Measurements from ENCODE around the gene YIF1B.

Gene YIF1B

DNA sequence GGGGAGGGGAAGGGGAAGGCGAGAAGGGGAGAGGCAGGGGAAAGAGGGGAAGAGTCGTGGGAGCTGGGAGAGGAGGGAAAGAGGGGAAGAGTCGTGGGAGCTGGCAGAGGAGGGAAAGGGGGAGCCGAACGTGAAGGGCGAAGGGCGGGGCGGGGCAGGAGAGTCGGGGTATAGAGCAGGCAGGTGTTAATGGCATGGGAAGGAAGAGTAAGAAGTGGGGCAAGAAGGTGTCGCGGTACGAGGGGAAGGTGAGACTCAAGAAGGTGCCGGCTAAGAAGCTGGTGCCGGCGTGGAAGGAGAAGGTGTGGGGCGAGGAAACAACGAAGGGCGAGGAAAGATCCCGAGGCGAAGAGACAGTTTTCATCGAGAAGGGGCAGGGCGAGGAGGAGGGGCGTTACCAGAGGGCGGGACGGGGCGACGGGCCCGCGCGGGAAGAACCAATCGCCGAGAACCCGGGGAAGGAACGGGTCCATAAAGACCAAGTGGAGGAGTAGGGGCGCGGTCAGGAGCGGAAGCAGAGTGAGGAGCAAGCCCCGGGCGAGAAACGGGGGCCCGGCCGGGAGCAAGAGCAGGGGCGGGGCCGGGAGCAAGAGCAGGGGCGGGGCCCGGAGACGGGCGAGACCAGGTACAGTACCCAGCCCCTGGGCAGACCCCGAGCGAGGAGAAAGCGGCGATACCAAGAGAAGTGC lies 20.3 kb upstream of the YIF1B start:
- DNase-seq (peak; percentile 96), ATAC-seq (peak; percentile 81)

DNA sequence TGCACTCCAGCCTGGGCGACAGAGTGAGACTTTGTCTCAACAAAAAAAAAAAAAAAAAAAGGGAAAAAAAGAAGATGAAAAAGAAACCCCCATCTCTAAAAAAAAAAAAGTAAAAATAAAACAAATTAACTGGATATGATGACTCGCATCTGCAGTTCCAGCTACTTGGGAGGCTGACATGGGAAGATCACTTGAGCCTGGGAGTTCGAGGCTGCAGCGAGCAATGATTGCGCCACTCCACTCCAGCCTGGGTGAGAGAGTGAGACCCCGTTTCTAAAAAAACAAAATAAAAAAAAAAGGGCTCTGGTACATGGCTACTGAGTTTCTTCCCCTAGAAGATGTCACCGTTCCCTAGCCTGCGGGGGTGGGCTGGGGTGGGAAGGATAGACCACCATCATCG lies 17.5 kb upstream of the YIF1B start:
- DNase-seq (no peak), ATAC-seq (no peak)

DNA sequence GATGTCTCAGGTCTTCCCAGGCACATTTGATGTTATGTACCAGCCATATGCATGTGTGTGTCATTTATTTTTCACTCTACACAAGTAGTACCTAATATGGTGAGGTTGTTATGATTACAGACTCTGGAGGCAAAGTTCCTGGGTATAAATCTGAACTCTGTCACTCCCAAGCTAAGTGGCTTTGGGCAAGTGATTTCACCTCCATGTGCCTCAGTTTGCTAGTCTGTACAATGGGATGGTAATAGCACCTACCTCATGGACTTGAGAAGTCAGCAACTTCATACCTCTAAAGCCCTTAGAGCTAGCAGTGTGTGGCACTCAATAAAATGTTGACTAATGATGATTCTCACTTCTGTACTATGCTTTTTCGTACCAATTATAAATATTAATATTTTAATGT lies 16.0 kb upstream of the YIF1B start:
- ATAC-seq (no peak), DNase-seq (no peak)

DNA sequence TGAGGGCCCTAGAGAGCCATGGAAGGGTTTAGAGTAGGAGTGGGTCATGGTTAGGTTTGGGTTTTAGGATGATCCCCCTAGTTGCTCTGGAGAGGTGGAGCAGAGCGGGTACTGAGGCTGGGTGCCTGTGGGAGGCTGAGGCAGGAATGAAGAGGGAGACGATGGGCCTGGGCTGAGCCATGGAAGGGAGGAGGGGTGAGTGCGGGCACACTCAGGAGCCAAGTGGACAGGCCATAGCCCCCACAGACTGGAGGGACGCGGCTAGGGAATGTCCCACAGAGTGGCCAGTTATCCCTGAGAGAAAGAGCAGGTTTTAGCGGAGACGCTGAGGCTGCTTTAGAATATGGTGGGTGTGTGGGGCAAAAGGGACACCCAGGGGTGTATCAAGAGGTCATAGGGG lies 13.9 kb upstream of the YIF1B start:
- no peak for DNase-seq

DNA sequence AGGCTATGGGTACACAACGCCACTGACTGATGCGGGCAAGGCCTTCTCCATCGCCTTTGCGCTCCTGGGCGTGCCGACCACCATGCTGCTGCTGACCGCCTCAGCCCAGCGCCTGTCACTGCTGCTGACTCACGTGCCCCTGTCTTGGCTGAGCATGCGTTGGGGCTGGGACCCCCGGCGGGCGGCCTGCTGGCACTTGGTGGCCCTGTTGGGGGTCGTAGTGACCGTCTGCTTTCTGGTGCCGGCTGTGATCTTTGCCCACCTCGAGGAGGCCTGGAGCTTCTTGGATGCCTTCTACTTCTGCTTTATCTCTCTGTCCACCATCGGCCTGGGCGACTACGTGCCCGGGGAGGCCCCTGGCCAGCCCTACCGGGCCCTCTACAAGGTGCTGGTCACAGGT lies 10.8 kb upstream of the YIF1B start:
- no peak for ATAC-seq
- DNase-seq = no peak

More for the DNA sequence above, 13.9 kb upstream of the YIF1B start:
- ATAC-seq = no peak

DNA sequence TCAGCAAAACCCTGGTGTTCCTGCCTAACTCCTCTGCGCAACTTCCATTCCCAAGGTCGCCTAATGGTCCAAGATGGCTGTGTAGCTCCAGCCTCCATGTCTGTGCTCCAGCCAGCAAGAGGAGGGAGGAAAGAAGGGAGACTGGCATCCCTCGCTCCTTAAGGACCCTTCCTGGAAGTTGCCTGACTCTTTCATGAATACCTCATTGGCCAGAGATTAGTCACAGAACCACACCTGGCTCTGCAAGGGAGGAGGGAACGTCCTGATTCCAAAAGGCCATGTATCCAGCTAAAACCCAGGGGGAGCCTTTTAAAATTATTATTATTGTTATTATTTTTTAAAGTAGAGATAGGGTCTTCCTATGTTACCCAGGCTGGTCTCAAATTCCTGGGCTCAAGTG lies 8.7 kb upstream of the YIF1B start:
- DNase-seq (no peak), ATAC-seq (no peak)

DNA sequence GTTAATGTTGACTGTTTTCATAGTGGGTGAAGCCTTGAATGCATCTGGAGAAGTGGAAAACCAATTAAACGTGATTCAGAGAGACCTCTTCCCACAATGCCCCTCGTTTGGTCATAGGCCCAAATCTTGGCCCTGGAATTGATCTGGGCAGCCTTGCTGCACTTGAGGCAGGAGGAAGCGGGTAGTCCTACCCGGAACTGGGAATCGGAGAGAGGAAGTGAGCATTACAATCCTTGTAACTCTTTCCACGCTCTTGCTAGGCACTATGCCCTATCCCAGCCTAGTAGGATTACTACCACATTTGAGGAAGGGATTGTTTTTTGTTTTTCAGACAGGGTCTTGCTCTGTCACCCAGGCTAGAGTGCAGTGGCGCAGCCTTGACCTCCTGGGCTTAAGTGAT lies 7.5 kb upstream of the YIF1B start:
- ATAC-seq (no peak), DNase-seq (no peak)

DNA sequence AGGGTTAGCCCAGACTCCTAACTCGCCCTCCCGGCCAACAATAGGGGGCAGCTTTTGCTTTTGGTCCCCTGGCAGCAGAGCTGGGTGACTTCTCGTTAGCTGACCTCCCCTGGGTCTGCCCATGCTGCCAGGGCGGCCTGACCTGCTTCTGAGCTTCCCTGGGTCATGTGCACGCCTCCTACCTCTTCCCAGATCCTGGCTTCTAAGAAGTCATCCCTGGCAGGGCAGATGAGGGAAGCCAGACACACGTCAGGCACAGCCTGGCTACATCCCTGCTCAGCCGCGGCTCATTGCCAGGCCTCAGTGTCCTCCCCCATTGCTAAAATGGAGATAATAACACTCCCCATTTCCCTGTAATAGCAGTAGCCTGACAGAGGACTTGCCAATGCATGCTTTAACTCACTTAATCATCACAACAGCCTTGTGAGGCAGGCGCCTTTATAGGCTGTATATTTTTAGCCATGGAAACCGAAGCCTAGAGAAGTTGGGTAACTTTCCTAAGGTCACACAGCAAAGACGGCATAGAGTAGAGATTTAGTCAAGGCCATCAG lies 6.0 kb upstream of the YIF1B start:
- ATAC-seq (no peak), DNase-seq (no peak)

DNA sequence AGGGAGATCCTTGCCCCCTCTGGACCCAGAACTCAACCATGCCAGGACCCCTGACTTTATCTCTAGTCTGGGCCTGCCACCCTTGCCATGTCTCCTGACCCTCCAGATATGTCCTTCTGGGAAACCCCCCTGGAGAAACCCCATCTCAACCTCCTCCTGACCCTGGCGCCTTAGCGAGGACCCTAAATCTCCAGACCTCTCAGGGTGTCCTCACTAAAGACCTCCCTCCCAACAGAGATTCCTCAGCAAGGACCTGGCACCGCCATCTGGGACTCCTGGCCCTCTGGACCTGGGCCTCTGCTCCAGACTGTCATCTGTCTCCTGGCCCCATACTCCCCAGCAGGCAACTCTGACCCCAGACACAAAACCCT lies 5.2 kb upstream of the YIF1B start:
- ATAC-seq = no peak
- no peak for DNase-seq

DNA sequence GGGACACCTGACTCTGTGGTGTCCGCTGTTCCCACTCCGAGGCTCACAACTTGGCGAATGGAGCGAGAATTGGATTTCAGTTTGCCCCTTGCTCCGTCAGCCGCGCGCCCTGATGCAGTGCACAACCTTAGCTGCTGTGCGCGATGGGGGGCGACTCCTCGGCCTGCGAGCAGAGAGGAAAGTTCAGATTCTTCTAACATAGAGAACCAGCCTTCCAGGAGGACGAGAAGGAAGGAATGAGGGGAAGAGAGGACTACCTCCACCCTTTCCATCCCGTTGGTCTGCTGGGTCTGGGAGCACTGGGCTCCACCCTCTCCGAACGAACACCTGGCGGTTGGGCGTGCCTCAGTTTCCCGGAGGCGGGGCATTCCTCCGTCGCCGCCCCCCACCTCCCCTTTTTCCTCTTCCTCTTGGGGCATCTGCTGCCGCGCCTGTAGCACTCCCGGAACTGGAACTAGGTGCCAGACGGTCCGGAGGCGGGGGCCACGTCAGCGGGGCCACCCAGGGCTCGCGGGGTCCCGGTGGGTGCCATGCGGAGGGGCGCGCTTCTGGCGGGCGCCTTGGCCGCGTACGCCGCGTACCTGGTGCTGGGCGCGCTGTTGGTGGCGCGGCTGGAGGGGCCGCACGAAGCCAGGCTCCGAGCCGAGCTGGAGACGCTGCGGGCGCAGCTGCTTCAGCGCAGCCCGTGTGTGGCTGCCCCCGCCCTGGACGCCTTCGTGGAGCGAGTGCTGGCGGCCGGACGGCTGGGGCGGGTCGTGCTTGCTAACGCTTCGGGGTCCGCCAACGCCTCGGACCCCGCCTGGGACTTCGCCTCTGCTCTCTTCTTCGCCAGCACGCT lies 3.9 kb upstream of the YIF1B start, which contains the start of gene KCNK6:
Gene KCNK6, plus strand, starts transcription at position 425 of the 838 bp plus-strand sequence. Its CDS starts 106 bp downstream, at position 531.
- ATAC-seq (peak; percentile 16), DNase-seq (peak; percentile 71)

DNA sequence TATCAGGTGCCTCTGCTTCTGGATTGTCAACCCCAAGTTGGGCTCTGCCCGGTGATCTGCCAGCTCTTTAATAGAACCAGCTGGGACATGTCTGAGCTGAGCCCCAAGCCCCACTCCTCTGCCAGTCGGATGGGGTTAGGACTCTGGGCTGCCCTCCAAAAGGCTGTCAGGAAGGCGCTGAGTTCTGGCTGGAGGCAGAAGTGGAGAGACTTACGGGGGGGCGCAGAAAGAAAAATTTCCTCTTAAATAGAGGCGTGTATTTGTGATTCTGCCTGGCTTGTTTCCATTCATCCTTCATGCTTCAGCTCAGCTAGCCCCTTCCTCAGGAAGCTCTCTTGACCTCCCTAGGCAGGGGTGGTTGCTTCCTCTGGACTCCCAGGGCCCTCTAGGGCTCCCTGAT lies 2.9 kb upstream of the YIF1B start:
- no peak for ATAC-seq
- DNase-seq = no peak

DNA sequence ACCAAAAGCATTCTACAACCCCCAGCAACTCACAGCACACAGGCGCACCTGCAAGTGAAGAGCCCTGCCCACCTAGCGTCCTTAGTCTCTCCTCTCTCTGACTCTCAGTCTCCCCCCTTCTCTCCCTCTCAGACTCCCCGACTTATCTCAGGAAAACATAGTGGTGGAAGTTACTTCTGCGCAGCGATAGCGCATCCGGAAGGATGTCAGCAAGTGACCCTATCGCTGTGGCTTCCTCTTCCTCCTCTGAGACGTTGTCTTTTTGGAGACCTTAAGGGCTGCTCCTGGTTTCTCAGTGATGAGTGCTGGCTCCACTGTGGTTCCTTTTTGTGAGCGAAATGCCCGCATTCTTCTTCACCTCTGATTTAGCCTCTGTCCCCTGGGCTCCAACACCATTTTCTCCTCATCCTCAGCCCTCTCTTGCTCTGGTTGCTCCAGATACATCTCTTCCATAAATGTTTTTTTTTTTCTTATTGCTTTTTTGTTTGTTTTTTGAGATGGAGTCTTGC lies 1.4 kb upstream of the YIF1B start:
- DNase-seq = peak; percentile 27
- no peak for ATAC-seq

DNA sequence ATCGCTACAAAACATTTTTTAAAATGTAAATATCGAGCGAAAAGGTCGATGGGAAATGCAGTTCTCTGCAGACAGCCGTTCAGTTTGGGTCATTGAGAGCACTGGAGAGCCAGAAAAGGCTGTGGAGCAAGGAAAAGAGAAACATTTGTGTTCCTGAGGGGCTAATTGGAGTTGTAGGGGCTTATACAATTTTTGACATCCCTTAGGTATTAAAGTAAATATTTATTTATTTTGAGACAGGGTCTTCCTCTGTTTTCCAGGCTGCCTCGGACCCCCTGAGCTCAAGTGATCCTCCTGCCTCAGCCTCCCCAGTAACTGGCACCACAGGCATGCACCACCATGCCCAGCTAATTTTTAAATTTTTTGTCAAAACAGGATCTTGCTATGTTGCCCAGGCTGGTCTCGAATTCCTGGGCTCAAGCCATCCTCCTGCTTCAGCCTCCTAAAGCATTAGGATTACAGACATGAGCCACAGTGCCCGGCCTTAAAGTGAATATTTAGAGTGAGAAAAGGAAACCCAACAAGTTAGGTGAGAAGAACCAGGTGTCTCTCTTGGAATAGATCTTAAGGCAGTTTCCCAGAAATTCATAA lies 825 bp upstream of the YIF1B start:
- ATAC-seq (no peak), DNase-seq (no peak)

DNA sequence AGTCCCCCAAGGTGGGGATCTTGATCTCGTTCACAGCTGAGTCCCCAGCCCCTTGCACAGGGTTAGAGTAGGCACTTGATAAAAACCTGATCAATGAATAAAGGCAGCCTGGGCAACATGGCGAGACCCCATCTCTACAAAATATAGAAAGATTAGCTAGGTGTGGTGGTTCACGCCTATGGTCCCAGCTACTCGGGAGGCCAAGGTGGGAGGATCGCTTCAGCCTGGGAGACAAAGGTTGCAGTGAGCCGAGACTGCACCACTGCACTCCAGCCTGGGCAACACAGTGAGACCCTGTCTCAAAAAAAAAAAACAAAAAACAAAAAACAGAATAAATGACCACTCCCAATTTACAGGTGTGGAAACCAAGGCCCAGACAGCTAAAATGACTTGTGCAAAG lies 4.8 kb downstream of the YIF1B start:
- no peak for DNase-seq
- ATAC-seq = no peak

DNA sequence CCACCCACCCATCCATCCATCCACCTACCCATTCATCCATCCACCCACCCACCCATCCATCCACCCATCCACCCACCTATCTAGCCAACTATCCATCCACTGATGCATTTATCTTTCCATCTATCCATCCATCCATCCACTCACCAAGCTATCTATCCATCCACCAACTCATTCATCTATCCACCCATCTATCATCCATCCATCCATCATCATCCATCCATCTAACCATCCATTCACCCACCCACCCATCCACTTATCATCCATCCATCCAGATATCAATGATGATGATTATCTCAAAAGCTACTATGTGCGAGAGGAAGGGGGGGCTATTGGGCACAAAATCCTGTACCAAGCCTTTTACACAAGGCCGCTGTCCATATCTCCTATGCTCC lies 5.5 kb downstream of the YIF1B start:
- ATAC-seq = no peak
- no peak for DNase-seq

DNA sequence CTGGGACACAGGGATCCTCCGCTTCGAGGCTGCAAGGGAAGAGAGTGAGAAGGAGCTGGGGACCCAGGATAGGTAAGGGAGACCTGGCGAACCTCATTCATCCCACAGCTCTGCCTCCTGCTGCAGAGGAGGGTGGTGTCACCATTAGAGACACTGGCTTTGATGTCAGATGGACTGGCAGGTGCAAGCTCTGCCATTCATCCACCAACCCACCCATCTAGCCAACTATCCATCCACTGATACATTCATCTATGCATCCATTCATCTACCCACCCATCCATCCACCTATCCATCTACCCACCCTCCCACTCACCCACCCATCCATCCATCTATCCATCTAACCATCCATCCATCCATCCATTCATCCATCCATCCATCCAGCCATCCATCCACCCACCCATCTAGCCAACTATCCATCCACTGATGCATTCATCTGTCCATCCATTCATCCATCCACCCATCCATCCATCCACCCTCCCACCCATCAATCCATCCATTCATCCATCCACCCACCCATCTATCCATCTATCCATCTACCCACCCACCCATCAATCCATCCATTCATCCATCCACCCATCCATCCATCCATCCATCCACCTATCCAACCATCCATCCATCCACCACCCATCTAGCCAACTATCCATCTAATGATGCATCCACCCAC lies 6.0 kb downstream of the YIF1B start:
- DNase-seq (no peak), ATAC-seq (no peak)

DNA sequence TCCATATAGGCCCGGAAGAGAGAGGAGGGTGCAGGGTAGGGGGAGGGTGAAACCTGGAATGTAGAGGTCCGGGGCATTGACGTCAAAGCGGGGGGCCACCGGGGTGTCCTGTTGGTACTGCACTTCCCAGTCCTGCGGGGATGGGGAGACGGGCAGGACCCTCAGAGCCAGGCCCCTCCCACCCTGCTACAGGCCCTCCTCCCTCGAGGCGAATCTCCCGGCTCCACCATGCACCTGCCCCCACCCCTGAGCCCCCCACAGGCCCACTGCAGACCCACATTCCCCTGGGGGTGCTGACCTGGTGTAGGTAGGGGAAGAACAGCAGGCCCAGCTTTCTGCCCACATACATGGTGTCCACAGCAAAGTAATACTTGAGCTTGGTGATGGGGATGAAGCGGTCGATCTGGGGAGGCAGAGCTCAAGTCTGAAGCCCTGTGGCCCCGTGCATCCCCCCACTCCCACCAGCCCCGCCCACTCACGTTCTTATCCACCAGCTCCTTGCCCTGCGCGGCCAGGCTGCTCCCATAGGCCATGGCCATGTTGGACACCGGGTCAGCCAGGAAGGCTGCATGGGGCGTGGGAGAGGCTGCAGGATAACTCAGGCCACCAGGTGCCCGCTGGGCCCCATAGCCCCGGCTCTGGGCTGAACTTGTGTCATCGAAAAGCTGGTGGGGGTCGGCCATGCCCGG lies 6.7 kb downstream of the YIF1B start:
- no peak for DNase-seq
- ATAC-seq = no peak

DNA sequence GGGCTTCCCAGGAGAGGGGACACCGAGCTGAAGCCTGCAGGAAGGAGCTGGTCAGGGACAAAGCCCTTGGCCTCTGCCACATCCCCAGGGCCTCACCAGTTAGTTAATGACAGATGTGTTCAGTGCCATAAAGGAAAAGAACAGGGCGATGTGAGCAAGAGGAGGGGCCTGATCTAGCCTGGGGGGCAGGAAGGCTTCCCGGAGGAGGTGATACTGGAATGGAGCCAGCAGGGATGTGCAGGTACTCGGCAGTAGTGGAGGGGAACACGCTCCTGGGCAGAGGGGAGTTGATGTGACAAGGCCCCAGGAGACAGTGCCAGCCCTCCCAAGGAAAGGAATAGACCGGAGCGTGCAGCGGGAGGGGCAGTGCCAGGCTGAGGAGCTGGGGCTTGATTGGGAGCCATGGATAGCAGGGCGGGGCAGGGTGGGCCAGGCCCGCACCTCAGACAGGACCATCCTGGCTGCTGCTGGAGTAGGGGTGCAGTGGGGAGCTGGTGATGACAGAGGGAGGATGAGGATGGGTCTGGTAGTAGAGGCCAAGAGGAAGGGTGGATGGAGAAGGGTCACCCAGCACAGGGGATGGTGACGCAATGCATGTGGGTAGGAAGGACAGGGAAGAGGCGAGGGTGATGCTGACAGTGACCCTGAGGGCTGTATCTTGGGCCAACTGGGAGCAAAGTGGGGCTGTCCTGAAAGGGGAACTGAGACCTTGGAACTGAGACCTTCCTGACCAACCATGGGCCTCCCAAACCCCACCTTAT lies 7.6 kb downstream of the YIF1B start:
- ATAC-seq (no peak), DNase-seq (no peak)

DNA sequence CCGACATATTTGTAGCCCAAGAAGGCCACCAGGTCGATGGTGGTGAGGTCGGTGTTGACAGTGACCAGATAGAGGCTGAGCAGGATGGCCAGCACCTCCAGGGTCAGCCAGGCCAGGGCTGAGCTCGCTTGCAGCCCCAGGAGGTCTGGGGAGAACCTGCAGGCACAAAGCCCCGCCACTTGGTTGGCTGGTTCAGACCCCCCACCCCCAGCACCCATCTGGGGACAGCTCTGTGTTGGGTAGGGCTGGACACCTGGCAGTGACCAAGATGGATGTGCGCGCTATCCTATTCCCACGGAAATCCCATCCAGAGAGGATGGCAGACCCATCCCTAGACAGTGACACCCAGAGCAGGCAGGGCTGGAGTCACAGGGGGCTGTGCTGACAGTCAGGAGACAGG lies 8.2 kb downstream of the YIF1B start:
- ATAC-seq (no peak), DNase-seq (no peak)

DNA sequence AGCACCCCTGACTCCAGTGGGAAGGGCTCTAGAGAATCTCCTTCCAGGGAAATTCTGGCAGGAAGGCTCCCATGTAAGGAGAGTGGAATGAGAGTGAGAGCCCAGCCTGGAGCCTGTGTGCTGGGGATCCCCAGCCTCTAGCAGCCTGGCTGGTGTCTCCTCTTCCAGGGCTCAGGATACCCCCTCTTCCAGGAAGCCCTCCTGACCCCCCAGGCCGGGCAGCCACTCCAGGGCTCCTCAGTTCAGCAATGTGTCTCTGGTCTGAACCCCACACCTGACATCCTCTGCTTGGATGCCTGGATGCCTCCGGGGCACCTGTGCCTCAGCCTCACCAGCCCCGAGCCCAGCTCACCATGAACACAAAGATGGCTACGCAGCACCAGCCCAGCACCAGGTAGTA lies 8.7 kb downstream of the YIF1B start:
- no peak for ATAC-seq
- DNase-seq = no peak

DNA sequence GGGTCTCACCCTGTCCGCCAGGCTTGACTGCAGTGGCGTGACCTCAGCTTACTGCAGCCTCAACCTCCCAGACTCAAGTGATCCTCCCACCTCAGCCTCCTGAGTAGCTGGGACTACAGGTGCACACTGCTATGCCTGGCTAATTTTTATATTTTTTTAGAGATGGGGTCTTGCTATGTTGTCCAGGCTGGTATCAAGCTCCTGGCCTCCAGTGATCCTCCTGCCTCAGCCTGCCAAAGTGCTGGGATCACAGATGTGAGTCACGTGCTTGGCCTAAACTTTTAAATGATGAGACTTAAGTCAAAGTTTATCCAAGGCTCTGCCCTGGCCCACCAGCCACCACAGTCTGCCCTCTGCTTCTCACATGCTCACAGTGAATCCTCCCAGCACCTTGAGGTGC lies 9.5 kb downstream of the YIF1B start:
- ATAC-seq (no peak), DNase-seq (no peak)
